ENCODE measurements around the gene EXOC8.

DNA sequence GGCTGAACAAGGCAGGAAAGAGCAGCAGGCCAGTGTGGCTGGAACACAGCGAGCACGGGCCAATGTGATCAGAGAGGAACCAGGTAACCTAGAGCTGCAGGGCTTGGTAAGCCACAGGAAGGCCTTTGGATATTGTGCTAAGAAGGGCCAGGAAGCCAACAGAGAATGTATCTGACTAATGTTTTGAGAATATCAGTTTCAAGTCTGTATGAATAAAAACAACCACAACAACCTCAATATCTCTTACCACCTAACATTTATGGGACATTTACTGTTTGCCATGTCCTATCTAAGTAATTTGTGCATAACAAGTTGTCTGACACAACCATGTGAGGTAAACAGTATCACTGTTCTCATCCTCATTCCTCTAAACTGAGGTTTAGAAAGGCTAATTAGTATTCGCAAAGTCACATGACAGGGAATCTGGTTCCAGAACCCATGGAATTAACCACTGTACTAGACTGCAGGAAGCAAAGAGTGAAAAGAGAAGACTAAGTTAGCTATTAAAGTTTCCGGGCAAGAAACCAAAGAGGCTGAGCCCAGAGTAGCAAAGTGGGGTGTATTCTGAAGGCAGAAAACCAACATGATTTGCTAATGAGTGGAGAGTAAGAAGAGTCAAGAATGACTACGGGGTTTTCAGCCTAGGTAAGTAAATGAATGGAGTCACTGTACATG lies 39.4 kb upstream of the EXOC8 start:
- TF ChIP-seq POLR2A (IDR thresholded peaks at IDR 0.05; ENCODE audit: low read depth, low read length) = no peak
- TF ChIP-seq TAF1 (IDR thresholded peaks at IDR 0.05; ENCODE audit: low read depth, low read length) = no peak
- TF ChIP-seq POLR2AphosphoS5 (IDR thresholded peaks at IDR 0.05; ENCODE audit: low read depth, low read length) = no peak
